Measurements from ENCODE around the gene KRT4.

- TF ChIP-seq JUNB (IDR thresholded peaks at IDR 0.05) (no peak), MYC (IDR thresholded peaks at IDR 0.05; ENCODE audit: borderline replicate concordance, low read length) (no peak), ELK1 (IDR thresholded peaks at IDR 0.05; ENCODE audit: low read depth, low read length) (no peak), RFX5 (IDR thresholded peaks at IDR 0.05) (no peak), CTCF (IDR thresholded peaks at IDR 0.05) (no peak)
Observed at GRCh38 chr12:52834727-52835001, 20.7 kb upstream of the KRT4 start.

Measured in A549 (cell line).